ENCODE data around the gene INSYN2B. TPM values are rescaled to one million over a fixed set of nuclear protein-coding genes. Genes with fewer than 3 reads are reported as not detected.

The INSYN2B gene
- total RNA-seq, 1 donor = 12.5 TPM

- TF ChIP-seq CTCF (IDR thresholded peaks at IDR 0.05; ENCODE audit: insufficient read depth, low read depth, low read length) = no peak
- DNase-seq (ENCODE audit: low read depth) = no peak
- no peak overlapping the region for H3K4me3 ChIP-seq (ENCODE audit: low read depth, low read length)
These were observed 73.3 kb downstream of the INSYN2B start for GRCh38 chr5:169906745-169907649.

- no peak for TF ChIP-seq CTCF (IDR thresholded peaks at IDR 0.05; ENCODE audit: insufficient read depth, low read depth, low read length)
- H3K4me3 ChIP-seq (ENCODE audit: low read depth, low read length) = no peak overlapping the region
- DNase-seq (ENCODE audit: low read depth) = no peak
These were observed 75.3 kb downstream of the INSYN2B start for GRCh38 chr5:169905017-169905416.

GRCh38 chr5:169904508-169904907 lies 75.8 kb downstream of the INSYN2B start:
- no peak overlapping the region for H3K4me3 ChIP-seq (ENCODE audit: low read depth, low read length)
- DNase-seq (ENCODE audit: low read depth) = no peak
- no peak for TF ChIP-seq CTCF (IDR thresholded peaks at IDR 0.05; ENCODE audit: insufficient read depth, low read depth, low read length)

GRCh38 chr5:169904059-169904458 lies 76.2 kb downstream of the INSYN2B start:
- H3K4me3 ChIP-seq (ENCODE audit: low read depth, low read length) = no peak overlapping the region
- DNase-seq (ENCODE audit: low read depth) = no peak
- TF ChIP-seq CTCF (IDR thresholded peaks at IDR 0.05; ENCODE audit: insufficient read depth, low read depth, low read length) = no peak

- DNase-seq (ENCODE audit: low read depth) = no peak
- no peak for TF ChIP-seq CTCF (IDR thresholded peaks at IDR 0.05; ENCODE audit: insufficient read depth, low read depth, low read length)
- no peak overlapping the region for H3K4me3 ChIP-seq (ENCODE audit: low read depth, low read length)
These were observed 78.4 kb downstream of the INSYN2B start for GRCh38 chr5:169901896-169902295.

GRCh38 chr5:169897481-169897880 lies 82.8 kb downstream of the INSYN2B start:
- DNase-seq (ENCODE audit: low read depth) = no peak
- TF ChIP-seq CTCF (IDR thresholded peaks at IDR 0.05; ENCODE audit: insufficient read depth, low read depth, low read length) = no peak
- H3K4me3 ChIP-seq (ENCODE audit: low read depth, low read length) = no peak overlapping the region

Measured in fibroblast of villous mesenchyme (primary cell).